Astrocyte (in vitro differentiated cells and primary cell): ENCODE data around the gene SHB.

Experiments
- CTCF ChIP-seq: IDR thresholded peaks from 2 replicates; pipeline ENCODE4 v1.5.1; 2011; ENCODE audit warnings: low read depth, mild to moderate bottlenecking, inconsistent platforms, low read length, moderate library complexity; ENCODE audit not compliant: insufficient read depth
- EZH2 ChIP-seq: IDR thresholded peaks from 2 replicates; pipeline ENCODE4 v1.6.1; 2012; ENCODE audit warnings: mild to moderate bottlenecking, low read length, inconsistent platforms; ENCODE audit not compliant: insufficient read depth

- TF ChIP-seq CTCF, result no peak
- TF ChIP-seq EZH2, result no peak
Measured at GRCh38 chr9:38036359-38037084, 32.5 kb downstream of the SHB start.
